Measurements from ENCODE around the gene SCD5.

SCD5 gene

GRCh38 chr4:82666970-82667665 is 131.5 kb downstream of the SCD5 start:
- no peak overlapping the region for H2AFZ ChIP-seq (ENCODE audit: low read depth)
- H3K27ac ChIP-seq = no peak overlapping the region
- no peaks in the 10 kb centered on the region for H3K79me2 ChIP-seq (ENCODE audit: insufficient read depth, low read depth)
- no peaks in the 10 kb centered on the region for H4K20me1 ChIP-seq (ENCODE audit: insufficient read depth)
- no peak overlapping the region for H3K9ac ChIP-seq
- H3K27me3 ChIP-seq (ENCODE audit: insufficient read depth, low read depth) = no peaks in the 10 kb centered on the region
- no peaks in the 10 kb centered on the region for H3K4me1 ChIP-seq (ENCODE audit: low read depth, poor library complexity, severe bottlenecking)
- no peak for TF ChIP-seq CTCF (conservative IDR thresholded peaks at IDR 0.05; ENCODE audit: low read depth, low read length)
- H3K4me3 ChIP-seq (IDR thresholded peaks at IDR 0.05; ENCODE audit: insufficient read depth, low read depth, low read length) = no peak overlapping the region
- no peak overlapping the region for H3K4me2 ChIP-seq
- no peaks in the 10 kb centered on the region for H3K36me3 ChIP-seq (ENCODE audit: insufficient read depth)

- Histone ChIP-seq H4K20me1 (ENCODE audit: insufficient read depth) (no peaks in the 10 kb centered on the region), H3K4me2 (no peak overlapping the region), H2AFZ (ENCODE audit: low read depth) (no peak overlapping the region), H3K9ac (no peak overlapping the region), H3K79me2 (ENCODE audit: insufficient read depth, low read depth) (no peaks in the 10 kb centered on the region), H3K36me3 (ENCODE audit: insufficient read depth) (no peaks in the 10 kb centered on the region), H3K4me1 (ENCODE audit: low read depth, poor library complexity, severe bottlenecking) (no peaks in the 10 kb centered on the region), H3K27me3 (ENCODE audit: insufficient read depth, low read depth) (no peaks in the 10 kb centered on the region), H3K4me3 (IDR thresholded peaks at IDR 0.05; ENCODE audit: insufficient read depth, low read depth, low read length) (no peak overlapping the region), H3K27ac (no peak overlapping the region)
- no peak for TF ChIP-seq CTCF (conservative IDR thresholded peaks at IDR 0.05; ENCODE audit: low read depth, low read length)
Observed at GRCh38 chr4:82661181-82661992, 137.2 kb downstream of the SCD5 start.

GRCh38 chr4:82652062-82652461 is 146.5 kb downstream of the SCD5 start:
- Histone ChIP-seq H3K27ac (no peak overlapping the region), H3K36me3 (ENCODE audit: insufficient read depth) (no peaks in the 10 kb centered on the region), H3K79me2 (ENCODE audit: insufficient read depth, low read depth) (no peaks in the 10 kb centered on the region), H3K4me1 (ENCODE audit: low read depth, poor library complexity, severe bottlenecking) (no peaks in the 10 kb centered on the region), H3K4me2 (no peak overlapping the region), H4K20me1 (ENCODE audit: insufficient read depth) (no peaks in the 10 kb centered on the region), H3K9ac (no peak overlapping the region), H2AFZ (ENCODE audit: low read depth) (no peak overlapping the region), H3K4me3 (IDR thresholded peaks at IDR 0.05; ENCODE audit: insufficient read depth, low read depth, low read length) (no peak overlapping the region), H3K27me3 (ENCODE audit: insufficient read depth, low read depth) (no peaks in the 10 kb centered on the region)
- TF ChIP-seq CTCF (conservative IDR thresholded peaks at IDR 0.05; ENCODE audit: low read depth, low read length) = no peak

GRCh38 chr4:82650868-82651267 is 147.7 kb downstream of the SCD5 start:
- Histone ChIP-seq H3K9ac (no peak overlapping the region), H2AFZ (ENCODE audit: low read depth) (no peak overlapping the region), H4K20me1 (ENCODE audit: insufficient read depth) (no peaks in the 10 kb centered on the region), H3K4me1 (ENCODE audit: low read depth, poor library complexity, severe bottlenecking) (no peaks in the 10 kb centered on the region), H3K79me2 (ENCODE audit: insufficient read depth, low read depth) (no peaks in the 10 kb centered on the region), H3K4me3 (IDR thresholded peaks at IDR 0.05; ENCODE audit: insufficient read depth, low read depth, low read length) (no peak overlapping the region), H3K27ac (no peak overlapping the region), H3K36me3 (ENCODE audit: insufficient read depth) (no peaks in the 10 kb centered on the region), H3K4me2 (no peak overlapping the region), H3K27me3 (ENCODE audit: insufficient read depth, low read depth) (no peaks in the 10 kb centered on the region)
- no peak for TF ChIP-seq CTCF (conservative IDR thresholded peaks at IDR 0.05; ENCODE audit: low read depth, low read length)
